K562 (cell line): ENCODE data around the gene ZNF81. TPM values are rescaled to one million over a fixed set of nuclear protein-coding genes. Genes with fewer than 3 reads are reported as not detected.

Experiments used
- BRF1 ChIP-seq: IDR thresholded peaks from 3 replicates; pipeline ENCODE4 v1.6.1; 2011; ENCODE audit warnings: borderline replicate concordance, mild to moderate bottlenecking; ENCODE audit not compliant: insufficient read length; ENCODE audit errors: extremely low read depth
- C11orf30 ChIP-seq: fragments of 450-650 bp; IDR thresholded peaks from 2 replicates; pipeline ENCODE4 v1.6.1; 2016; ENCODE audit warnings: low read depth, mild to moderate bottlenecking
- PHB2 ChIP-seq: fragments of 450-650 bp; IDR thresholded peaks from 2 replicates; pipeline ENCODE4 v1.6.1; 2017; ENCODE audit warnings: low read depth
- RAD21 ChIP-seq, 2 experiments: fragments of 250-450 bp in 1 of 2; fragments of 450-650 bp in 1 of 2; sonication (Bioruptor Pico) in 1 of 2; formaldehyde crosslinking in 1 of 2; IDR thresholded peaks in 1 of 2; conservative IDR thresholded peaks in 1 of 2; 2 replicates each; pipeline versions ENCODE4 v1.4.0 to v1.8.0; 2020 to 2022; ENCODE audit warnings: mild to moderate bottlenecking in 2 of 2, moderate library complexity in 1 of 2
- RNF2 ChIP-seq: sonication (generic); IDR thresholded peaks from 2 replicates; pipeline ENCODE4 v1.6.1; 2016
- SPI1 ChIP-seq: IDR thresholded peaks from 2 replicates; pipeline ENCODE4 v1.6.1; 2011; ENCODE audit warnings: low read depth, low read length, control low read depth, borderline replicate concordance
- SREBF2 ChIP-seq: sonication (generic); formaldehyde crosslinking; IDR thresholded peaks from 2 replicates; pipeline ENCODE4 v1.4.0; 2020; ENCODE audit warnings: mild to moderate bottlenecking, missing genetic modification reagents
- SRSF3 ChIP-seq: fragments of 200-400 bp; formaldehyde crosslinking; IDR thresholded peaks from 2 replicates; pipeline ENCODE4 v1.6.1; 2016; ENCODE audit warnings: mild to moderate bottlenecking, low read length, moderate library complexity; ENCODE audit not compliant: insufficient read depth
- polyA plus RNA-seq, 8 experiments: library from polyadenylated mRNA; depleted of rRNA in 4 of 8; stranded (reverse) in 5 of 8; unstranded in 3 of 8; fragments of >200 nt; fragmentation: Nextera tagmentation in 2 of 8; fragmentation: Illumina TruSeq in 1 of 8; extraction: Ambion mirVana in 2 of 8; extraction: Trizol in 1 of 8; gene quantifications; 2 replicates each; pipeline versions ENCODE4 v1.2.1 to v1.2.3, GENCODE V29; 2011 to 2014; ENCODE audit warnings: inconsistent platforms in 1 of 8, missing spikeins in 1 of 8
- total RNA-seq, 7 experiments: library from RNA; depleted of rRNA in 6 of 7; stranded (reverse); fragments of >200 nt in 6 of 7; fragmentation: Illumina TruSeq in 2 of 7; extraction: Trizol in 2 of 7; gene quantifications; 2 replicates each; pipeline versions ENCODE4 v1.2.1 to v1.2.3, GENCODE V29; 2011 to 2021; ENCODE audit warnings: low replicate concordance in 1 of 7
- TF ChIP-seq, protein P1 (sequence below), 2 experiments: fragments of 450-650 bp; IDR thresholded peaks; 2 replicates each; pipeline ENCODE4 v1.6.1; 2018; ENCODE audit warnings: mild to moderate bottlenecking in 2 of 2, low read depth in 1 of 2; ENCODE audit not compliant: partially characterized antibody in 2 of 2

The ZNF81 gene
- total and polyA plus RNA-seq, 9 of the 15 experiments (the other 6 are each of a cell fraction or from before 2014, with no cell fraction given): 2.4 to 9.6 (median 4.9) TPM

- TF ChIP-seq, protein P1, sequence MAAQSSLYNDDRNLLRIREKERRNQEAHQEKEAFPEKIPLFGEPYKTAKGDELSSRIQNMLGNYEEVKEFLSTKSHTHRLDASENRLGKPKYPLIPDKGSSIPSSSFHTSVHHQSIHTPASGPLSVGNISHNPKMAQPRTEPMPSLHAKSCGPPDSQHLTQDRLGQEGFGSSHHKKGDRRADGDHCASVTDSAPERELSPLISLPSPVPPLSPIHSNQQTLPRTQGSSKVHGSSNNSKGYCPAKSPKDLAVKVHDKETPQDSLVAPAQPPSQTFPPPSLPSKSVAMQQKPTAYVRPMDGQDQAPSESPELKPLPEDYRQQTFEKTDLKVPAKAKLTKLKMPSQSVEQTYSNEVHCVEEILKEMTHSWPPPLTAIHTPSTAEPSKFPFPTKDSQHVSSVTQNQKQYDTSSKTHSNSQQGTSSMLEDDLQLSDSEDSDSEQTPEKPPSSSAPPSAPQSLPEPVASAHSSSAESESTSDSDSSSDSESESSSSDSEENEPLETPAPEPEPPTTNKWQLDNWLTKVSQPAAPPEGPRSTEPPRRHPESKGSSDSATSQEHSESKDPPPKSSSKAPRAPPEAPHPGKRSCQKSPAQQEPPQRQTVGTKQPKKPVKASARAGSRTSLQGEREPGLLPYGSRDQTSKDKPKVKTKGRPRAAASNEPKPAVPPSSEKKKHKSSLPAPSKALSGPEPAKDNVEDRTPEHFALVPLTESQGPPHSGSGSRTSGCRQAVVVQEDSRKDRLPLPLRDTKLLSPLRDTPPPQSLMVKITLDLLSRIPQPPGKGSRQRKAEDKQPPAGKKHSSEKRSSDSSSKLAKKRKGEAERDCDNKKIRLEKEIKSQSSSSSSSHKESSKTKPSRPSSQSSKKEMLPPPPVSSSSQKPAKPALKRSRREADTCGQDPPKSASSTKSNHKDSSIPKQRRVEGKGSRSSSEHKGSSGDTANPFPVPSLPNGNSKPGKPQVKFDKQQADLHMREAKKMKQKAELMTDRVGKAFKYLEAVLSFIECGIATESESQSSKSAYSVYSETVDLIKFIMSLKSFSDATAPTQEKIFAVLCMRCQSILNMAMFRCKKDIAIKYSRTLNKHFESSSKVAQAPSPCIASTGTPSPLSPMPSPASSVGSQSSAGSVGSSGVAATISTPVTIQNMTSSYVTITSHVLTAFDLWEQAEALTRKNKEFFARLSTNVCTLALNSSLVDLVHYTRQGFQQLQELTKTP (IDR thresholded peaks at IDR 0.05; ENCODE audit: low read depth in 1 of 2, partially characterized antibody in 2 of 2): peak in 1 of 2 experiments; percentile 64
- peak; percentile 80 for TF ChIP-seq SPI1
- TF ChIP-seq RAD21 (CRISPR knock-in tag; conservative IDR thresholded peaks at IDR 0.05 in 1 of 2, IDR thresholded peaks at IDR 0.05 in 1 of 2): no peak
- TF ChIP-seq C11orf30: peak; percentile 33; the same call in 1 of the 2 replicates
- no peak for TF ChIP-seq SREBF2 (CRISPR knock-in tag)
- TF ChIP-seq RNF2: no peak
- TF ChIP-seq SRSF3: no peak
- no peak for TF ChIP-seq BRF1
- TF ChIP-seq PHB2: no peak
Measured at GRCh38 chrX:47940448-47940847, 103.7 kb downstream of the ZNF81 start (continued).
